Activated T-helper 17 cell treated with anti-CD3 and anti-CD28 coated beads, Interleukin-2, amount 50 U/mL, for 72 hours (primary cell): ENCODE results near the gene MEP1A. TPM values are rescaled to one million over a fixed set of nuclear protein-coding genes. Genes with fewer than 3 reads are reported as not detected.
"Not testable (repeated sequence)": the region's sequence is repeated elsewhere in the genome, so short reads cannot be mapped to it uniquely, and the experiment has no call there.

Experiments
- ATAC-seq: fragments of 150-1000 bp; cut with Tn5 transposase; replicated peaks from 2 replicates; pipeline ENCODE4 v1.10.0; 2021; ENCODE audit warnings: mild to moderate bottlenecking, moderate library complexity
- H3K27ac Mint-ChIP-seq: one replicate; pipeline ENCODE4 v1.8.0; 2022; ENCODE audit warnings: mixed read lengths
- H3K27me3 Mint-ChIP-seq: one replicate; pipeline ENCODE4 v1.8.0; 2022; ENCODE audit warnings: mixed read lengths
- H3K36me3 Mint-ChIP-seq: one replicate; pipeline ENCODE4 v1.8.0; 2022; ENCODE audit warnings: low read depth, mild to moderate bottlenecking, mixed read lengths
- H3K4me1 Mint-ChIP-seq: one replicate; pipeline ENCODE4 v1.8.0; 2022; ENCODE audit warnings: mixed read lengths
- H3K4me3 Mint-ChIP-seq: one replicate; pipeline ENCODE4 v1.8.0; 2022; ENCODE audit warnings: mild to moderate bottlenecking, mixed read lengths
- H3K9me3 Mint-ChIP-seq: one replicate; pipeline ENCODE4 v1.8.0; 2022; ENCODE audit warnings: mixed read lengths
- total RNA-seq, 2 donors: library from RNA; stranded (reverse); gene quantifications; one replicate each; pipeline ENCODE4 v1.2.3, GENCODE V29; 2022

Gene MEP1A
- total RNA-seq, 2 donors from 2014 or later, result not detected

DNA sequence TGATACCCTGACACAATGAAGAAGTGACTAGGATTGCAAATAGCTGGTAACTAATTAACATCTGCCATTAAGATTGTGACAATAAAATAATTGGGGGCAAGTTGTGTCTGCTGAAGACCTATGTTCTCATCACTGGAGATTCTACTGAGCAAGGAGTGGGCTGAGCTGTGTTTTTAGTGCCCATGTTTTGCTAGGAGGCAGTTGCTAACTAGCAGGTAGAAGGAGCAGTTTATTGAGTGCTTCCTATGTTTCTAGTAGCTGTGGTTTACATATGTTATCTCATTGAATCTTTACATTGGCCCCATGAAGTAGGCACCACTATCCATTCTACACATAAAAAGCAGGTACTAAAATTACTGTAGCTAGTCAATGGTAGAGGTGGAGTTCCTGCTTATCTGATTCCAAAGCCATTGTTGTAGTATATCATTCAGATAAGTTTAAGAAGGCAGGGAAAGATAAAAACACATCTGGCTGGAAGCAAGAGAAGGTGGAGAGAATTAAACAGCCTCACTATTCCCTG, 2.8 kb upstream of the MEP1A start:
- Mint-ChIP-seq H3K36me3 (no peaks in the 10 kb centered on the region), H3K27ac (no peak overlapping the region), H3K27me3 (peaks cover 13% of the 10 kb centered on the region), H3K4me1 (no peaks in the 10 kb centered on the region), H3K4me3 (no peak overlapping the region), H3K9me3 (no peaks in the 10 kb centered on the region)
- no peak for ATAC-seq

DNA sequence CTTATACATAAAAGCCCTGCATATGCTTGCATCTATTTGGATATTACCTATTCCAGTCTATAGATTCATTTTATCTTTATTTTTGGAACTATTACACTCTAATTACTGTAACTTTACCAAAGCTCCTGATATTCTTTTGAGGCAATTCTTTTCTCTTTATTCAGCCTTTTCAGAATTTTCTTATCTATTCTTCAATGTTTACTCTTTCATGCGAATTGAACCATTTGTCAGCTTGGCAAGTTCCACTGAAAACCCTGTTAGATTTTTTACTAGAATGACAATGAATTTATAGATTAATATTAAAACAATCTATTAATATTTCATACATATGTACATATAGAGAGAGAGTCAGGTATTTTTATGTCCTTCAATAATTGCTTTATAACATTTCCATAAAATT, 554 bp upstream of the MEP1A start:
- Mint-ChIP-seq H3K36me3 (no peaks in the 10 kb centered on the region), H3K27ac (no peak overlapping the region), H3K4me1 (no peaks in the 10 kb centered on the region), H3K9me3 (no peaks in the 10 kb centered on the region), H3K27me3 (peaks cover 18% of the 10 kb centered on the region), H3K4me3 (no peak overlapping the region)
- no peak for ATAC-seq

DNA sequence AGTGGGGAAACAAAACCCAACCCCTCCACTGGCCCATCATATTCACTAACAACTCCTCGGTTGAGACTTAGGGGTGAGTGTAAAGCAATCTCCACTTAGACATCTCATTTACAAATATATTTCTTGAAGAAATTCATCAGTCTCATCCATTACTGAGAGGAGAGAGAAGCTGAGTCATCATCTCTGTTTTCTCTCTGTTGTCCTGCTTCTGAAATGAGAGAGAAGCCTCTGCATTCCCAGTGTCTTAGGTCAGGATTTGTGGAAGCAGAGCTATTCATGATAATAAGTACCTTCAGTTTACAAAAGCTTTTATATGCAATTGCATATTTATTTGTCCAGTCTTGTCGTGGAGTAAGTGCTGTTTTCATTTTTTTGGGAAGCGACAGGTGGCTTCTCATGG, 879 bp downstream of the MEP1A start:
- H3K27me3 Mint-ChIP-seq, result peaks cover 12% of the 10 kb centered on the region
- ATAC-seq, result no peak

DNA sequence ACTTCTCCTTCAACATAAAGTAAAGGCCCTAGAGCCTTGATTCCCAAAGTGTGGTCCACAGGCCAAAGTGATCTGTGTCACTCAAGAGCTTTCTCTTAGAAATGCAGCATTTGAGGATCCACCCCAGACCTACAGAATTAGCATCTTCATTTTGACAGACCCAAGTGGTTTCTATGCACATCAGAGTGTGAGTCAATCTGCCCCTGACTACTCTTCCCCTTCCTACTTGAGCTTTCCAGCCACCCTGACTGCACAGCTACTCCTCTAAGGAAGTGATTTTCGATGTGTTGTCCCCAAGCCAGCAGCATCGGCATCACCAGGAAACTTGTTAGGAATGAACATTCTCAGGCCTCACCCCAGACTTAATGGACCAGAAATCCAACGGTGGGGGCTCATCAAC, 2.6 kb downstream of the MEP1A start:
- Mint-ChIP-seq H3K36me3 (no peaks in the 10 kb centered on the region), H3K27me3 (peaks cover 10% of the 10 kb centered on the region), H3K9me3 (no peaks in the 10 kb centered on the region), H3K27ac (no peak overlapping the region), H3K4me3 (no peak overlapping the region), H3K4me1 (no peaks in the 10 kb centered on the region)
- no peak for ATAC-seq

More for the DNA sequence above, 879 bp downstream of the MEP1A start:
- H3K36me3 Mint-ChIP-seq, result no peaks in the 10 kb centered on the region
- no peak overlapping the region for H3K4me3 Mint-ChIP-seq
- no peak overlapping the region for H3K27ac Mint-ChIP-seq
- no peaks in the 10 kb centered on the region for H3K4me1 Mint-ChIP-seq
- H3K9me3 Mint-ChIP-seq, result no peaks in the 10 kb centered on the region

DNA sequence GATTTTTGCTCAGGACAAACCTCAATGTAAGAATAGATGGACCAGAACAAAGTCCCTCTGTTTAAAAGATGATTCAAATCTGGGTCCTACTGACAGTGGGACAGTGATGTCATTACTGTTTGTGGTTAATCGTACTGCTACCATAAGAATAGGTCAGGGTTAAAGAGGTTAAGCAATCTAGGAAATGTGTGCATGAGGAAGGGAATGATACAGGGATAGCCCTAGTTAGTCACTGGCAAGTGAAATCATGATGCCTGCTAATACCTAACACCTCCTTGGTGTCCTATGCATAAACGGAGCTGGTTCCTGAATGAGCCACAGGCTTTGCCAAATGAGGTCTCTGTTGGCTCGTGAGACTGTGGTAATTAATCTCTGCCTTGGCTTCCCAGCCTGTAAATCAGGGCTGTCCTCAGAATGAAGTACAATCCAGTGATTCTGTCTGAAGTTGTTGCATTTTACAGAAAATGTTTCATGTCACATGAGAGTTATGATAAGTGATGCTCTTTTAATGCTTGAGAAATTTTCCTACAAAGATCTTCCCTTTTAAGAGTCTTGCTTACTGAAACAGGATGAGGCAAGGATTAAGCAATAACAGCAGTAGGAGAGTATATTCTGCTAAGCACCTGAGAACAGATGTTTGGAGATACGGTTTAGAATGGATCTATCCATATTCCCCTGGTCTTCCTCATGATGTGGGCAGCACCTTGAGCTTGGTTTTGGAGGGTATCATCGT, 3.8 kb downstream of the MEP1A start:
- ATAC-seq, result no peak
- Mint-ChIP-seq H3K9me3 (no peaks in the 10 kb centered on the region), H3K27me3 (peaks cover 10% of the 10 kb centered on the region), H3K36me3 (no peaks in the 10 kb centered on the region), H3K27ac (no peak overlapping the region), H3K4me3 (no peak overlapping the region), H3K4me1 (no peaks in the 10 kb centered on the region)

DNA sequence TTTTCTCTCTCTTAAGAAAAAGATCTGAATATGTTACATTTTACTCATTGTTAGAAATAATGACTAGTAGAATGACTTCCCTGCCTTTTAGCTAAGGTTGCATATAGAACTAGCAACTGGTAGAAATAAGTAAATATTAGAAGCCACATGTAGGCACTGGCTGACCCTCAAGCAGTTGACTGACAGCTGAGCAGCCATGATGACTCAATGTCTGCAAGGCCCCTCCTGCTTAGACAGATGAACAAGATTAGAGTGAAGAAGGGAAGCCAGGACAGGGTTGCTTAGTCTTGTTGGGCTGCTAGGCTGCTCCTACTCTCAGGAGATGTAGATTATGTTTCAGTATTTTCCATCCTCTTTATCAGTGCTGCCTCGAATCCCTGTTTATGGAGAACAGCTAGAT, 6.5 kb downstream of the MEP1A start:
- peaks cover 10% of the 10 kb centered on the region for H3K27me3 Mint-ChIP-seq
- H3K36me3 Mint-ChIP-seq, result no peaks in the 10 kb centered on the region
- H3K9me3 Mint-ChIP-seq, result no peaks in the 10 kb centered on the region
- no peaks in the 10 kb centered on the region for H3K4me1 Mint-ChIP-seq
- no peak overlapping the region for H3K4me3 Mint-ChIP-seq
- no peak overlapping the region for H3K27ac Mint-ChIP-seq
- no peak for ATAC-seq

DNA sequence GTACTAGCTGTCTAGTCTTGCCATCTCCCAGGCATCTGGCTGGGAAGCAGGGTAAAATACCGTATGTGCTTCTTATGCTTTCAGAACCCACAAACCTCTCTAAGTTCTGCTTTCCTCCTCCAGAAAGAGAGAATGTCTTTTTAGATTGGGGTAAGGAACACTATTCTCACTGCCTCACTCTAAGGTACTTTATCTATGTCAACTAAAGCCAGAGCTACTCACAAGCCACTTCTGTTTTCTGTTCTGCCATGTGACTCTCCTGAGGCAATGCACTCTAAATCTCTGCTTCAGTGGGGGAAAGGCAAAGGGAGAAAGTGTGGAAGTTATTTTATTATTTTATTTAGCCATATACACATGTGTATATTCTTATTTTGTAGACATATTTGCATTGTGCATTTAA, 15.6 kb downstream of the MEP1A start:
- ATAC-seq, result no peak
- Mint-ChIP-seq H3K4me3 (no peak overlapping the region), H3K27me3 (peaks cover 55% of the 10 kb centered on the region), H3K9me3 (no peaks in the 10 kb centered on the region), H3K4me1 (no peaks in the 10 kb centered on the region), H3K36me3 (no peaks in the 10 kb centered on the region), H3K27ac (no peak overlapping the region)

DNA sequence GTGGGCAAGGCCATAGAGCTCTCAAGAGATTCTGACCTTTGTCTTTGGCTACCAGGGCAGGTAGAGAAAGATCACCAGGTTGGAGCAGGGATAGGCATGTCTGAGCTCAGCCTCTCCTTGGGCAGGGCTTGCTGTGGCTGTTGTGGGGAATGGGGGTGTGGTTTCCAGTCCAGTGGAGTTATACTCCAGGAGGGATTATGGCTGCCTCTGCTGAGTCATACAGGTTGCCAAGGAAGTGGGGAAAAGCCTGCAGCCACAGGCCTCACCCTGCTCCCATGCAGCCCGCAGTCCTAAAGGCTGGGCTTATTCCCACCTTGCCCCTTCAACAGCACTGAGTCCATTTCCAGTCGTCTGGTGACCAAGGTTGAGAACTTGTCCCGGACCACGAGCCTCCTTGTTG, 21.9 kb downstream of the MEP1A start:
- no peak overlapping the region for H3K4me3 Mint-ChIP-seq
- no peak for ATAC-seq
- H3K9me3 Mint-ChIP-seq, result no peaks in the 10 kb centered on the region
- no peak overlapping the region for H3K27ac Mint-ChIP-seq
- no peaks in the 10 kb centered on the region for H3K4me1 Mint-ChIP-seq
- H3K36me3 Mint-ChIP-seq, result no peaks in the 10 kb centered on the region
- H3K27me3 Mint-ChIP-seq, result peaks cover 41% of the 10 kb centered on the region

DNA sequence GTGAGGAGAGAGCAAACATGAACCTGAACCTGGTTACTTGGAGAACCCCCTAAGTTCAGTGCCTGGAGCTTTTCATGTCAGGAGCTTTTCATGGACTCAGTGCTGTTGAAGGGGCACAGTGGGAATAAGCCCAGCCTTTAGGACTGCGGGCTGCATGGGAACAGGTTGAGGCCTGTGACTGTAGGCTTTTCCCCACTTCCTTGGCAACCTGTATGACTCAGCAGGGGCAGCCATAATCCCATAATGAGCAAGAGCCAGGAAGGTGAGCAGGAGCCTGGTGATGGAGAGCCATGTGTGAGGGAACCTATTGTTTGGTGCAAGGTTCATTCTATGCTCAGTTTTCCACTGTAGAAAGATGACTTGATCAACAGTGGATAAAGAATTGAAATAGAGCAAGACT, 23.4 kb downstream of the MEP1A start:
- no peaks in the 10 kb centered on the region for H3K9me3 Mint-ChIP-seq
- H3K27ac Mint-ChIP-seq, result no peak overlapping the region
- peaks cover 28% of the 10 kb centered on the region for H3K27me3 Mint-ChIP-seq
- ATAC-seq, result no peak
- H3K4me1 Mint-ChIP-seq, result no peaks in the 10 kb centered on the region
- H3K4me3 Mint-ChIP-seq, result no peak overlapping the region
- no peaks in the 10 kb centered on the region for H3K36me3 Mint-ChIP-seq

DNA sequence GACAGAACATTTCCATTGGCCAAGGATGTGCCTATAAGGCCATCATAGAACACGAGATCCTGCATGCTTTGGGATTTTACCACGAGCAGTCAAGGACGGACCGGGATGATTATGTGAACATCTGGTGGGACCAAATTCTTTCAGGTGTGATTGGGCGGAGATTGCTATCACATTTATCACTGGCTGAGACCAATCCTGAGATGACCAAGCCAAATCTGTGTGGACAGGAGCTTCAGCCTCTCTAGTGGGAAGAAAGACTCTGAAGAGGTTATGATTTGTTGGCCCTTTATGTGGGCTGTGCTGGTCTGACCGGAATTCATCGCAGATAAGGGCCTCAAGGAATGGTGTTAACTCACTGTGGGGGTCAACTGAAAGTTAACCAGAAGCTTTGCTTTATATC, 26.4 kb downstream of the MEP1A start:
- H3K36me3 Mint-ChIP-seq, result no peaks in the 10 kb centered on the region
- H3K27me3 Mint-ChIP-seq, result peaks cover 8% of the 10 kb centered on the region
- H3K9me3 Mint-ChIP-seq, result no peaks in the 10 kb centered on the region
- H3K27ac Mint-ChIP-seq, result no peak overlapping the region
- no peak for ATAC-seq
- H3K4me3 Mint-ChIP-seq, result no peak overlapping the region
- no peaks in the 10 kb centered on the region for H3K4me1 Mint-ChIP-seq

DNA sequence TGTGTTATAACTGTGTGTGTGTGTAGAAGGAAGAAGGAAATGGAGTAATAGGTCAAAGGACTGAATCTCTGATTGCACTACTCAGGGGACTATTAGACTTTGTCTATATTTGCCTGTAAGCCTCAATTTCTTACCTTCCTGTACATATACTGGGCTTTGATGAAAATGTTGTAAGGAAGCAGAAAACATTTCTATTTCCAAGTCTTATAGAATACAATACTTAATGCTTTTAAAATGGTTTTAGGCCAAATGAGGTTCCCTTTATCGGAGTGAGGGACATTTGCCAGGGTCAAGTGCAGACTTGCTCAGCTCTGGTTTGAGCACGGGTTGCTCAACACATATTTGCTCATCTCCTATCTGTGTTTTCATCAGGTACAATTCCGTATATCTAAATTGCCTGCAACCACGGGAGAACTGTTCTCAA, 28.3 kb downstream of the MEP1A start:
- no peak for ATAC-seq
- Mint-ChIP-seq H3K4me1 (no peaks in the 10 kb centered on the region), H3K27ac (no peak overlapping the region), H3K36me3 (no peaks in the 10 kb centered on the region), H3K4me3 (no peak overlapping the region), H3K9me3 (no peaks in the 10 kb centered on the region), H3K27me3 (no peaks in the 10 kb centered on the region)

DNA sequence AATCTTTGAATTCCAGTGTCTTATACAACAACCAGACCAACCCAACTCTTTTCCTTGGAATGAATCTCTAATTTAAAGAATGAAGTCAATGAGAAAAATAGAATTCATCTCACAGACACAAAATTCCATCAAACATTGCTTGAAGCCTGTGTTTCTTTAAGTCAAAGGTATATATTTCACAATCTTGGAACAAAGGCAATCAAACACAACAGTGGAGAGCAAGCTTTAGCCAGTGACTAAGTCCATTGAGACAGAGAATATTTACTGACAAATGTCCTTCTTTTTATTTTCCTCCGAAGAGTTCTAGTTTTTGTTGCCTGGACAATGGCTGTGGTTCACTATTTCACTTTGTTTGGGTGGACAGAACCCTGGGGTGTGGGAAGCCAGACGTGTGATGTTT, 35.8 kb downstream of the MEP1A start:
- Mint-ChIP-seq H3K27me3 (peaks cover 13% of the 10 kb centered on the region), H3K4me1 (no peaks in the 10 kb centered on the region)
- ATAC-seq, result no peak

DNA sequence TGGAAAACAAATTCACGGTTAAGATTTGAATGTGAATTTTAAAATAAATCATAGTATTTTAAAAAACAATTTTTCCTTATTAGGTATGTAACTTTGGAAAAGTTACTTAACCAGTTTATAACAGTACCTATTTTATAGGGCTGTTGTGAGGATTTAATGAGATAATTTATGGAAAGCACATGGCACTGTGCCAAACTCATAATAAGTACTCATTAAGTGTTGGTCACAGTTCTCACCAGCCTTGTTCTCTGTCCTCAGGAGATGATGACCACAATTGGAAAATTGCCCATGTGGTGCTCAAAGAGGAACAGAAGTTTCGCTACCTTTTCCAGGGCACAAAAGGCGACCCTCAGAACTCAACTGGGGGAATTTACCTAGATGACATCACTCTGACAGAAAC, 39.6 kb downstream of the MEP1A start:
- H3K27me3 Mint-ChIP-seq, result peaks cover 14% of the 10 kb centered on the region
- no peaks in the 10 kb centered on the region for H3K4me1 Mint-ChIP-seq
- no peak for ATAC-seq
- H3K9me3 Mint-ChIP-seq, result no peaks in the 10 kb centered on the region
- H3K27ac Mint-ChIP-seq, result no peak overlapping the region
- H3K36me3 Mint-ChIP-seq, result no peaks in the 10 kb centered on the region
- no peak overlapping the region for H3K4me3 Mint-ChIP-seq

More for the DNA sequence above, 35.8 kb downstream of the MEP1A start:
- Mint-ChIP-seq H3K4me3 (no peak overlapping the region), H3K27ac (no peak overlapping the region), H3K36me3 (no peaks in the 10 kb centered on the region), H3K9me3 (no peaks in the 10 kb centered on the region)

DNA sequence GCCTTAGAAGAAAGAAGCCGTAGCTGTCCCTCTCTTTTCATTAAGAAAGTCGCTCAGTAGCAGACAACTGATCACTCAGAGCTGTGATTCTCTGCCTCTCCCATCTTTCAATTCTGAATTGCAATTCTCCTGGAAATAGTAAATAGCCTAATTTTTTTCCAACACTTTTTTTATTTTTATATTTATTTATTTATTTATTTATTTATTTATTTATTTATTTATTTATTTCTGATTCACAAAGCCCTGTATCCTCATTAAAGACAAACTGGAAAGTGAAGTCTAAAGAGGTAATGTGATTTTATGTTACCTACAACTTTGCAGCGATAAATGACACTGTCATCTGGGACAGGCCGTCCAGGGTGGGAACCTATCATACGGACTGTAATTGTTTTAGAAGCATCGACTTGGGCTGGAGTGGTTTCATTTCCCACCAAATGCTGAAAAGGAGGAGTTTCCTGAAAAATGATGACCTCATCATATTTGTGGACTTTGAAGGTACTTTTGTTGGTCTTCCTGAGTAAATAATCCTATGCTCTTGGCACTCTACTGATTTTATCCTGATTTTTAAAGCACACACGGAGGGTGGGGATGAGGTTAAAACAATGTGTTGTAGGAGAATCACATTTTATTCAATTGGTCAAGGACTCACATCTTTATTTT, 41.2 kb downstream of the MEP1A start:
- not testable (repeated sequence) for ATAC-seq, H3K4me3 Mint-ChIP-seq
- H3K27me3 Mint-ChIP-seq, result peaks cover 12% of the 10 kb centered on the region

DNA sequence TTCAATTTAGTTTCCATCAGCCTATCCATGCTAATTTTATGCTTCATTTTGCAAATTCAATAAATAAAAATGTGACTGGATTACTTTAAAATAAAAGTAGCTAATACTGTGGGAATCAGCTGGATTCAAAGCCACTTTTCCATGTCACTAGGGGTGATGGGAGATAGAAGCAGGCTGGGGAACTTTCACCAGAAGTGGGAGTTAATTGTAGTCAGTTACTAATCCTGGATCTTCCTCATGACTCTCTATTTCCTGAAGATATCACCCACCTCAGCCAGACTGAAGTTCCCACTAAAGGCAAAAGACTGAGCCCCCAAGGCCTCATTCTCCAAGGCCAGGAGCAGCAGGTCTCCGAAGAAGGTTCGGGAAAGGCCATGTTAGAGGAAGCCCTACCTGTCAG, 41.8 kb downstream of the MEP1A start:
- H3K36me3 Mint-ChIP-seq, H3K27me3 Mint-ChIP-seq, ATAC-seq, H3K4me1 Mint-ChIP-seq, H3K9me3 Mint-ChIP-seq, H3K4me3 Mint-ChIP-seq, H3K27ac Mint-ChIP-seq: not testable (repeated sequence)

More for the DNA sequence above, 41.2 kb downstream of the MEP1A start:
- H3K9me3 Mint-ChIP-seq, H3K4me1 Mint-ChIP-seq, H3K27ac Mint-ChIP-seq, H3K36me3 Mint-ChIP-seq: not testable (repeated sequence)
